Heart left ventricle (tissue), 16 donors: ENCODE data around the gene SHISA4. TPM values are rescaled to one million over a fixed set of nuclear protein-coding genes. Genes with fewer than 3 reads are reported as not detected.

Source experiments
- ATAC-seq, 4 donors: fragments of 200-7000 bp; cut with Tn5 transposase; one replicate each; pipeline ENCODE4 v1.9.1; 2020 to 2022; ENCODE audit warnings: moderate library complexity in 4 of 4, mild to moderate bottlenecking in 3 of 4, moderate number of reproducible peaks in 1 of 4
- DNase-seq, 5 donors: peaks; one replicate each; pipeline ENCODE4 v3.0.0-alpha.2; 2020
- H3K27ac ChIP-seq, 12 donors: fragments of 200-600 bp; sonication (generic) in 4 of 12; one replicate each; pipeline versions ENCODE4 v1.5.0 to v1.8.0; 2016 to 2022; ENCODE audit warnings: mild to moderate bottlenecking in 2 of 12
- H3K27me3 ChIP-seq, 9 donors: fragments of 200-600 bp; sonication (generic) in 2 of 9; one replicate each; pipeline versions ENCODE4 v1.5.1 to v1.8.0; 2016 to 2022; ENCODE audit warnings: mild to moderate bottlenecking in 3 of 9
- H3K36me3 ChIP-seq, 9 donors: fragments of 200-600 bp; sonication (generic) in 2 of 9; one replicate each; pipeline versions ENCODE4 v1.5.0 to v1.8.0; 2018 to 2022; ENCODE audit warnings: mild to moderate bottlenecking in 2 of 9
- H3K4me1 ChIP-seq, 12 donors: fragments of 200-600 bp; sonication (generic) in 4 of 12; one replicate each; pipeline versions ENCODE4 v1.5.0 to v1.8.0; 2016 to 2022; ENCODE audit warnings: mild to moderate bottlenecking in 3 of 12
- H3K4me3 ChIP-seq, 12 donors: fragments of 200-600 bp; sonication (generic) in 4 of 12; one replicate each; pipeline versions ENCODE4 v1.5.0 to v1.8.0; 2017 to 2022; ENCODE audit warnings: mild to moderate bottlenecking in 9 of 12, moderate library complexity in 4 of 12
- H3K9me3 ChIP-seq, 12 donors: fragments of 200-600 bp; sonication (generic) in 4 of 12; one replicate each; pipeline versions ENCODE4 v1.5.0 to v1.8.0; 2016 to 2022; ENCODE audit warnings: mild to moderate bottlenecking in 1 of 12
- POLR2A ChIP-seq, 2 donors: fragments of 450-650 bp; IDR thresholded peaks; one replicate each; pipeline ENCODE4 v1.6.1; 2017; ENCODE audit warnings: antibody characterized with exemption in 2 of 2, mild to moderate bottlenecking in 2 of 2, moderate library complexity in 2 of 2
- WGBS, 4 donors: extraction: QIAGEN DNeasy Blood & Tissue Kit in 2 of 4; methylation state at CpG; one replicate each; pipeline versions ENCODE4 v1.1.5 to v1.1.7; 2013 to 2018; 5-methylcytosine and 5-hydroxymethylcytosine counted together
- intact Hi-C, 10 donors: fragments of 100-400 bp; cut with DNase I; formaldehyde crosslinking; loops; one replicate each; pipeline versions ENCODE4 v1.11.1 to v1.14.2; 2022
- polyA plus RNA-seq, 2 donors: library from polyadenylated mRNA; stranded (reverse); fragments of 200-250 nt; gene quantifications; one replicate each; pipeline ENCODE4 v1.2.3, GENCODE V29; 2013
- total RNA-seq, 9 donors: library from RNA; depleted of rRNA in 2 of 9; stranded (reverse); fragments of >200 nt in 2 of 9; fragmentation: NEBNext Ultra II Directional in 3 of 9; extraction: Animal tissue kit (Norgen Biotek cat#: 25700) in 3 of 9; gene quantifications; one replicate each; pipeline versions ENCODE4 v1.1.0 to v1.2.4, GENCODE V29; 2016 to 2023
- TF ChIP-seq, protein P1 (sequence below), 12 donors: fragments of 200-600 bp; sonication (generic) in 4 of 12; IDR thresholded peaks; one replicate each; pipeline versions ENCODE4 v1.5.0 to v1.8.0; 2018 to 2022; ENCODE audit warnings: antibody characterized with exemption in 12 of 12, mild to moderate bottlenecking in 5 of 12
- donor health status: ischemic (EF 13 %, LVEDD 7.1; RV severe dilation, severe dysfunction).
- donor health status: healthy with polysubstance abuse.
- donor health status: DM: no; HTN: yes; CAD: no.
- donor health status: DM: no; HTN: no; CAD: no.
- donor health status: ischemic (EF 25% LVEDD 6.9; RV normal size, moderate dysfunction).
- donor health status: ischemic (EF 25% LVEDD 5.7; RV mildly dilated, moderate dysfunction).
- donor health status: healthy.
- donor health status: DM: yes; HTN: yes; CAD: no.
- donor health status: ischemic (EF 35%, LVEDD 5.7; RV mildly dilated, moderate dysfunction).
- donor health status: nonischemic (EF 11% LVEDD 7.7; RV severe dilation, severe dysfunction).
- donor health status: DM: yes; HTN: yes; CAD: no.
- donor health status: PGD.
- donor health status: ischemic (EF 29% LVEDD 5.4; RV normal size, mild dysfunction).
- donor health status: nonischemic (EF 23%, LVEDD 6.1; RV moderate dilation, normal function).

Gene SHISA4
- total and polyA plus RNA-seq, 11 donors = 53.2 to 262 (median 120) TPM

DNA sequence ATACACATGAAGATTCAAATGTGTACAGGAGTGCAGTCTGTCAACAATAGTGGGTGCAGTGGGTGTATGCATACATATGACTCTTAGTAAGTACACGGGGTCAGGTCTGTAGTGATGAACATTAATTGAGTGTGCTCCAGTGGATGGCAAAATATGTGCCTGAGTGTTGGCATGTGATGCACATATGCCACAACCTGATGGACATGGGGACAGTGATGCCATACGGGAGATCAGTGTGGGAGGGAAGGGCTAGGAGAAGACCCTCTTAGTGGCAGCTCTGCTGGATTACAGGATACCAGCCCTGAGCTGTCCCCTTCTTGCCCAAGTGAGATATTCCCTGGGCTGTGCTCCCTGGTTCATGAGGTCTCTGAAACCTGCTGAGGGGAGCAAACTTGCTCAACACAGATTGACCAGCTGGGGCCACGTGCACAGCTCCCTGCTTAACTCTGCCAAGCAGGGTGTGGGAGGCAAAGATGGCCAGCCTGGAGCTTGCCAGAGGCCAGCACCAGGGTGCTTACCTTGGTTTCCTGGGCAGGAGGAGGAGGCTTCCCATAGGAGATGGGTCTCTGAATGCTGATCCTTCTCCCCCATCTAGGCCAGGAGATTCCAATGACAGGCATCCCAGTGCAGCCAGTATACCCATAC is 2.2 kb downstream of the SHISA4 start:
- H3K4me3 ChIP-seq = no peak overlapping the region
- peak overlapping the region in 1 of 12 donors; percentile 60 for H3K27ac ChIP-seq
- H3K36me3 ChIP-seq = peaks cover 0 to 10% (median 0%) of the 10 kb centered on the region in 9 donors
- ATAC-seq (no peak), DNase-seq (peak in 1 of 5 donors; percentile 24)
- TF ChIP-seq, protein P1, sequence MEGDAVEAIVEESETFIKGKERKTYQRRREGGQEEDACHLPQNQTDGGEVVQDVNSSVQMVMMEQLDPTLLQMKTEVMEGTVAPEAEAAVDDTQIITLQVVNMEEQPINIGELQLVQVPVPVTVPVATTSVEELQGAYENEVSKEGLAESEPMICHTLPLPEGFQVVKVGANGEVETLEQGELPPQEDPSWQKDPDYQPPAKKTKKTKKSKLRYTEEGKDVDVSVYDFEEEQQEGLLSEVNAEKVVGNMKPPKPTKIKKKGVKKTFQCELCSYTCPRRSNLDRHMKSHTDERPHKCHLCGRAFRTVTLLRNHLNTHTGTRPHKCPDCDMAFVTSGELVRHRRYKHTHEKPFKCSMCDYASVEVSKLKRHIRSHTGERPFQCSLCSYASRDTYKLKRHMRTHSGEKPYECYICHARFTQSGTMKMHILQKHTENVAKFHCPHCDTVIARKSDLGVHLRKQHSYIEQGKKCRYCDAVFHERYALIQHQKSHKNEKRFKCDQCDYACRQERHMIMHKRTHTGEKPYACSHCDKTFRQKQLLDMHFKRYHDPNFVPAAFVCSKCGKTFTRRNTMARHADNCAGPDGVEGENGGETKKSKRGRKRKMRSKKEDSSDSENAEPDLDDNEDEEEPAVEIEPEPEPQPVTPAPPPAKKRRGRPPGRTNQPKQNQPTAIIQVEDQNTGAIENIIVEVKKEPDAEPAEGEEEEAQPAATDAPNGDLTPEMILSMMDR (IDR thresholded peaks at IDR 0.05) = no peak
- no peak for TF ChIP-seq POLR2A (IDR thresholded peaks at IDR 0.05)
- peaks cover 0 to 63% (median 19%) of the 10 kb centered on the region in 12 donors for H3K4me1 ChIP-seq
- intact Hi-C loops = loop anchor here in 5 of 10 donors (10.0 kb wide), 4 partner anchors 54 to 244 kb away; partner anchors contain the start of genes GPR37L1 (in 1 of the 5) and LMOD1 (in 1 of the 5)
- H3K9me3 ChIP-seq = no peaks in the 10 kb centered on the region
- peaks cover 0 to 14% (median 0%) of the 10 kb centered on the region in 9 donors for H3K27me3 ChIP-seq
- 47 to 87% (median 73%) methylated on average over 3 of the region's 3 CpGs for WGBS, 4 donors

DNA sequence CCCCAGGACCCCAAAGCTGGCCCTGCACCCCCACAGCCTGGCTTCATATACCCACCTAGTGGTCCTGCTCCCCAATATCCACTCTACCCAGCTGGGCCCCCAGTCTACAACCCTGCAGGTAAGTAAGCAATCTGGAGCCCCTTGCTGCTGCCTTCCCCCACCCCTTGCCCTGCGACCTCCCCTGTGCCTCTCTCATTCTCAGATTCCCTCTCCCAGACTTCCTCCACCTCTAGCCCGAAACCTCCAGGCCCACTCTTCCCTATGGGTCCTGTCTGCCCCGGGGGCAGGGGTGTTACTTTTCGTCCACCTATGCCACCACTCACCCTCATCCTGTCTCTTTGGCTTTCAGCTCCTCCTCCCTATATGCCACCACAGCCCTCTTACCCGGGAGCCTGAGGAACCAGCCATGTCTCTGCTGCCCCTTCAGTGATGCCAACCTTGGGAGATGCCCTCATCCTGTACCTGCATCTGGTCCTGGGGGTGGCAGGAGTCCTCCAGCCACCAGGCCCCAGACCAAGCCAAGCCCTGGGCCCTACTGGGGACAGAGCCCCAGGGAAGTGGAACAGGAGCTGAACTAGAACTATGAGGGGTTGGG is 2.9 kb downstream of the SHISA4 start:
- 86 to 93% (median 92%) methylated on average over 5 of the region's 5 CpGs for WGBS, 4 donors

DNA sequence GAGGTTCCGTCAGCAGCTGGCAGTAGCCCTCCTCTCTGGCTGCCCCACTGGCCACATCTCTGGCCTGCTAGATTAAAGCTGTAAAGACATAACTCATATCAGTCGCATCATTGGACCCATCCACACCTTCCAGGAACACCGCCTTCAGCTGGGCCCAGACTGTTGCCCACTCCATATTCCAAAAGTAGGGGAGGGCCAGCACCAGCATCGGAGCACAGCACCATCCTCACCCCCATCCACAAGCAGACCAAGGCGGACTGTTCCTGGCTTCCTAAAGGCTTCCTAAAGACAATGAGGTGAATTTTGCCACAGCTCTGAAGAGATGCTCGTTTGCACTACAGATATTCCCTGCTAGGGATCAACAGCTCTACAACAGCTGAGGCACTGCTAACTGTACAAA is 3.5 kb downstream of the SHISA4 start:
- TF ChIP-seq, protein P1 (IDR thresholded peaks at IDR 0.05) = no peak
- no peak for TF ChIP-seq POLR2A (IDR thresholded peaks at IDR 0.05)
- Histone ChIP-seq H3K27ac (peak overlapping the region in 1 of 12 donors; percentile 60), H3K4me3 (no peak overlapping the region), H3K27me3 (peaks cover 0 to 14% (median 0%) of the 10 kb centered on the region in 9 donors), H3K36me3 (peaks cover 0 to 10% (median 0%) of the 10 kb centered on the region in 9 donors), H3K4me1 (peaks cover 2 to 63% (median 24%) of the 10 kb centered on the region in 12 donors), H3K9me3 (no peaks in the 10 kb centered on the region)
- 81 to 91% (median 88%) methylated on average over 1 to 6 of the region's 6 CpGs for WGBS, 4 donors
- intact Hi-C loops = loop anchor here in 5 of 10 donors (10.0 kb wide), 4 partner anchors 53 to 243 kb away; partner anchors contain the start of genes GPR37L1 (in 1 of the 5) and LMOD1 (in 1 of the 5)
- no peak for DNase-seq
- no peak for ATAC-seq

More for the DNA sequence above, 2.9 kb downstream of the SHISA4 start:
- DNase-seq (peak in 1 of 5 donors; percentile 16), ATAC-seq (no peak)
- TF ChIP-seq, protein P1 (IDR thresholded peaks at IDR 0.05) = no peak
- TF ChIP-seq POLR2A (IDR thresholded peaks at IDR 0.05) = no peak
- H3K36me3 ChIP-seq = peaks cover 0 to 10% (median 0%) of the 10 kb centered on the region in 9 donors
- no peaks in the 10 kb centered on the region for H3K9me3 ChIP-seq
- peak overlapping the region in 1 of 12 donors; percentile 60 for H3K27ac ChIP-seq
- H3K4me3 ChIP-seq = no peak overlapping the region
- H3K27me3 ChIP-seq = peaks cover 0 to 14% (median 0%) of the 10 kb centered on the region in 9 donors
- intact Hi-C loops = loop anchor here in 5 of 10 donors (10.0 kb wide), 4 partner anchors 53 to 243 kb away; partner anchors contain the start of genes GPR37L1 (in 1 of the 5) and LMOD1 (in 1 of the 5)
- peaks cover 2 to 61% (median 20%) of the 10 kb centered on the region in 12 donors for H3K4me1 ChIP-seq

DNA sequence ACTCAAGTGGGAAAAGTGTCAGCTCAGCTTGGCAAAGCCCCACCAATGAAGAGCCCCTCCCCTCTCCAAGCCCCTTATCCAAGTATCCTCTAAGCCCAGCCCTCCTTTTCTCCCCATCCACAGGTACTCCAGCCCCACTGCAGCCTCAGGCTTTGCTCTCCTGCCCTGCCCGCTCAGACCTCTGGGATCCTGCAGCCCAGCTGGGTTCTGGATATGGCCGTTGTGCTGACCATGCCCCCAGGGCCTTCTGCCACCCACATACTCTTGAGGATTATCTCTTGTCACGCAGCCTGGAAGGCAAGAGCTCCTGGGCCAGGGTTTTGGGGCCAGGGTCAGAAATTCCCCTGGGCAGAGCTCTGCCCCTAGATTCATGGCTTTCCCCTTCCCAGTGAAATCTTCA is 4.7 kb downstream of the SHISA4 start:
- Histone ChIP-seq H3K27me3 (peaks cover 0 to 7% (median 0%) of the 10 kb centered on the region in 9 donors), H3K4me3 (no peak overlapping the region), H3K4me1 (peaks cover 2 to 60% (median 22%) of the 10 kb centered on the region in 12 donors), H3K36me3 (peaks cover 0 to 13% (median 0%) of the 10 kb centered on the region in 9 donors), H3K9me3 (no peaks in the 10 kb centered on the region), H3K27ac (peak overlapping the region in 2 of 12 donors; percentile 25 to 80)
- intact Hi-C loops = loop anchor here in 5 of 10 donors (10.0 kb wide), 4 partner anchors 51 to 241 kb away; partner anchors contain the start of genes GPR37L1 (in 1 of the 5) and LMOD1 (in 1 of the 5)
- no peak for DNase-seq
- TF ChIP-seq, protein P1 (IDR thresholded peaks at IDR 0.05) = no peak
- TF ChIP-seq POLR2A (IDR thresholded peaks at IDR 0.05) = no peak
- 42 to 64% (median 53%) methylated on average over 3 of the region's 3 CpGs for WGBS, 4 donors
- no peak for ATAC-seq
